ENCODE data around the gene BST2. TPM values are rescaled to one million over a fixed set of nuclear protein-coding genes. Genes with fewer than 3 reads are reported as not detected.

Gene BST2
- total RNA-seq, 2 experiments from 2014 or later, result 101 to 146 TPM

DNA sequence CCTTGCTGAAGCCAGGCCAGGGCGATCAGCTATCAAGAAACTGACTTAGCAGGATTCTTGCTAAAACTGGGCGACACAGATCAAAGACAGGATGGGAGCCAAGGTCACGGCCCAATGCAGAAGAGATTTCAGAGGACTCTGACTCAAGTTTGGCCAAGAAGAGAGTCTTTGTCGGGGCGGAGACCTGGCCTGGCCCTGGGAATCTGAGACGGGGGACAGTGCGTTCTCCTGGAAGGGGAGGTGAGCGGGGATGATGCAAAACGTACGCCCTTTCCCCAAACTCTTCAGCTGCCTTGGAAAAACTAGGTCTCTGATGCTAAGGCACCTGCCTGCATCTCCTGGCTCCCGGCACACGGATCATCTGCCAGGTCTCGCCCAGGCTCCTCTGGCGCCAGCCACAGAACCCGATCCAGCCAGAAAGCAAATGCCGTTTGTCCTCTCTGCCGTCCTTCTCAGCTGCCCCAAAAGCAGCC, 24.2 kb upstream of the BST2 start:
- no peaks in the 10 kb centered on the region for H3K79me2 ChIP-seq (ENCODE audit: insufficient read depth, low read depth, low read length)
- peaks cover 18% of the 10 kb centered on the region for H3K4me1 ChIP-seq (ENCODE audit: insufficient read depth, low read length, poor library complexity, severe bottlenecking)
- POLR2A ChIA-PET, result interaction anchor here (0.6 kb wide), 1 partner anchor 23 kb away, joined by 5 read pairs; no protein-coding TSS in a partner anchor
- H2AFZ ChIP-seq (ENCODE audit: low read length), result no peak overlapping the region
- intact Hi-C loops (cut with micrococcal nuclease; ENCODE audit: unreplicated experiment), result no loop called here
- CTCF ChIA-PET (ENCODE audit: unreplicated experiment), result no interaction called here
- no peaks in the 10 kb centered on the region for H3K9me2 ChIP-seq (ENCODE audit: insufficient read depth, low read length)
- H3K4me2 ChIP-seq (ENCODE audit: low read length), result no peak overlapping the region
- BruUV-seq (replicated peaks), result no TSS peak
- no peak for TF ChIP-seq EZH2phosphoT487 (IDR thresholded peaks at IDR 0.05; ENCODE audit: borderline replicate concordance, low read depth, low read length)
- TF ChIP-seq, protein P1, sequence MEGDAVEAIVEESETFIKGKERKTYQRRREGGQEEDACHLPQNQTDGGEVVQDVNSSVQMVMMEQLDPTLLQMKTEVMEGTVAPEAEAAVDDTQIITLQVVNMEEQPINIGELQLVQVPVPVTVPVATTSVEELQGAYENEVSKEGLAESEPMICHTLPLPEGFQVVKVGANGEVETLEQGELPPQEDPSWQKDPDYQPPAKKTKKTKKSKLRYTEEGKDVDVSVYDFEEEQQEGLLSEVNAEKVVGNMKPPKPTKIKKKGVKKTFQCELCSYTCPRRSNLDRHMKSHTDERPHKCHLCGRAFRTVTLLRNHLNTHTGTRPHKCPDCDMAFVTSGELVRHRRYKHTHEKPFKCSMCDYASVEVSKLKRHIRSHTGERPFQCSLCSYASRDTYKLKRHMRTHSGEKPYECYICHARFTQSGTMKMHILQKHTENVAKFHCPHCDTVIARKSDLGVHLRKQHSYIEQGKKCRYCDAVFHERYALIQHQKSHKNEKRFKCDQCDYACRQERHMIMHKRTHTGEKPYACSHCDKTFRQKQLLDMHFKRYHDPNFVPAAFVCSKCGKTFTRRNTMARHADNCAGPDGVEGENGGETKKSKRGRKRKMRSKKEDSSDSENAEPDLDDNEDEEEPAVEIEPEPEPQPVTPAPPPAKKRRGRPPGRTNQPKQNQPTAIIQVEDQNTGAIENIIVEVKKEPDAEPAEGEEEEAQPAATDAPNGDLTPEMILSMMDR (conservative IDR thresholded peaks at IDR 0.05; ENCODE audit: low read length), result no peak
- DNase-seq (ENCODE audit: low spot score), result no peak
- no peaks in the 10 kb centered on the region for H3K9me3 ChIP-seq (ENCODE audit: low read length)
- no peaks in the 10 kb centered on the region for H4K20me1 ChIP-seq (ENCODE audit: insufficient read depth, low read length)
- H3K4me3 ChIP-seq (ENCODE audit: low read depth, low read length, poor library complexity, severe bottlenecking), result no peak overlapping the region
- H3K27ac ChIP-seq (ENCODE audit: low read depth, low read length, poor library complexity, severe bottlenecking), result no peak overlapping the region
- no peaks in the 10 kb centered on the region for H3K36me3 ChIP-seq (ENCODE audit: insufficient read depth, low read length)

DNA sequence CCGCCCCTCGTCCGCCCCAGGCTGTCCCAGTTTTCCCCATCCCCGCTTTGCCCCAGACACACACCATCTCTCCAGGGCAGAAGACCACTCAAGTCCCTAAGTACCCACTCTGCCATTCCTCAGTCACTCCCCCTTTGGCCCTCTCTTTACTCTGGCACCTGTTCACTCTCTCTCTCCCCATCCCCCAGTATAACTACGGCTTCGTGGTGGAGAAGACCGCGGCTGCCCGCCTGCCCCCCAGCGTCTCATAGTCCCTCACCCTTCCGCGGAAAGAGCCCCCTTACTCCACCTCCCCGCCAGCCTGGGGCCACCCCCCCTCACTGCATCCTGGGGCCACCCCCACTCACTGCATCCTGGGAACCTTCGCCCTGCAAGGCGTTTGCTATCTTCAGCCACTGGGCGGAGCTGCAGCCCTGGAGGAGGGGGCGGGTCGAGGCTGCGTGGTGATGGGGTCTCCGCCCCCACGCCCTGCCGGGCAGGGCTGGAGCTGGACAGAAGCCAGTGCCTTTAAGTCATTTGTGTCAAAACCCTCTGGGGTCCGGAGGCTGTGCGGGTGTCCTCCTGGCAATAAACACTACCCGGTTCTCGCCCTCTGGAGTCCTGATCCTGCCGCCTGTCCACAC, 19.4 kb upstream of the BST2 start:
- H3K9me2 ChIP-seq (ENCODE audit: insufficient read depth, low read length), result no peaks in the 10 kb centered on the region
- H3K9me3 ChIP-seq (ENCODE audit: low read length), result no peaks in the 10 kb centered on the region
- intact Hi-C loops (cut with micrococcal nuclease; ENCODE audit: unreplicated experiment), result loop anchor here (2.0 kb wide), 1 partner anchor 42 kb away; no protein-coding TSS in a partner anchor
- BruUV-seq (replicated peaks), result no TSS peak
- no peaks in the 10 kb centered on the region for H3K79me2 ChIP-seq (ENCODE audit: insufficient read depth, low read depth, low read length)
- peaks cover 34% of the 10 kb centered on the region for H3K4me1 ChIP-seq (ENCODE audit: insufficient read depth, low read length, poor library complexity, severe bottlenecking)
- peak overlapping the region; percentile 42 for H3K4me3 ChIP-seq (ENCODE audit: low read depth, low read length, poor library complexity, severe bottlenecking)
- ChIA-PET CTCF (ENCODE audit: unreplicated experiment) (no interaction called here), POLR2A (interaction anchor here (0.6 kb wide), 1 partner anchor 55 kb away, joined by 3 read pairs; no protein-coding TSS in a partner anchor)
- no peak overlapping the region for H2AFZ ChIP-seq (ENCODE audit: low read length)
- TF ChIP-seq, protein P1 (conservative IDR thresholded peaks at IDR 0.05; ENCODE audit: low read length), result peak; percentile 78
- TF ChIP-seq EZH2phosphoT487 (IDR thresholded peaks at IDR 0.05; ENCODE audit: borderline replicate concordance, low read depth, low read length), result no peak
- H4K20me1 ChIP-seq (ENCODE audit: insufficient read depth, low read length), result no peaks in the 10 kb centered on the region
- no peak overlapping the region for H3K27ac ChIP-seq (ENCODE audit: low read depth, low read length, poor library complexity, severe bottlenecking)
- peak overlapping the region; percentile 64 for H3K4me2 ChIP-seq (ENCODE audit: low read length)
- peak; percentile 71 for DNase-seq (ENCODE audit: low spot score)
- H3K36me3 ChIP-seq (ENCODE audit: insufficient read depth, low read length), result no peaks in the 10 kb centered on the region
